ENCODE data around the gene IL3RA.

Gene IL3RA

DNA sequence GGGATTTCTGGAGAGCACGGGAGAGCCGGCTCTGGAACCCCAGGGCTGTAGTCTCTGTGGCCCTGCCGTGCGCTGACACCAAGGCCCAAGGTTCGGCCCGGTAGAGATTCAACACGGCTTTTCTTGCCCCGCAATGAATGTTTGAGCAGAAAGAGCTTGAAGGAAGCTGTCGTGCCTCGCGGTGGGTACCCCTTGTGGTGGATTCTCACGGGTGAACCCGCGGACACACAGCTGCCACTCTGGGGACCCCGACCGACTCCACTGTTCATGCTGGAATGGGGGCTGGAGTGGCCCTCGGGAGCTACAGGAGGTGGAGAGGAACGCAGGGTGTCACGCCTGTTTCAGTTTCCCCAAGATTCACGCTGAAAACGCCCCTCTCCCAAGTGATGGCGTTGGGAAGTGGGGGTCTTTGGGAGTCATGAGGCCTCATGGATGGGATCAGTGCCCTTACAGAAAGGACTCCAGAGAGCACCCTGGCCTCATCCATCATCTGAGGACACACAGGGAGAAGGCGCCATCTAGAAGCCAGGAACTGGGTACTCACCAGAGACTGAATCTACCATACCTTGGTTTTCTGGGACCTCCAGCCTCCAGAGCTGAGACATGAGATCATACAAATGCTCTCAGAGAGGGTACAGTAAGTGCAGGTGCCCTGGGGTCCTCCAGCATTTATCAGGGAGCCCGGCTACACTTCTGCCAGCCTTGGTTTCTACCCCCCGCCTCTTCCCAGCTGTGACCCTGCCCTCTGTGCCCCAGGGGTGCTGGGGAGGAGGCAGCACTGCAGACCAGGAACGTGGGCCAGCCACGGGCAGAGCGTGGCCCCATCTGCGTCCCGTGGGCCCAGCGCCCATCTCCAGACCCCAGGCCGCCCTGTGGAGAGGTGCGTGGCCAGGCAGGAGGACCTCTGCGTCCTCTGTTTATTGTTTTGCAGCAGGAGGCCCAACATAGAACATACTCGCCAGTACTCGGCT is 49.0 kb downstream of the IL3RA start:
- no peak for DNase-seq

DNA sequence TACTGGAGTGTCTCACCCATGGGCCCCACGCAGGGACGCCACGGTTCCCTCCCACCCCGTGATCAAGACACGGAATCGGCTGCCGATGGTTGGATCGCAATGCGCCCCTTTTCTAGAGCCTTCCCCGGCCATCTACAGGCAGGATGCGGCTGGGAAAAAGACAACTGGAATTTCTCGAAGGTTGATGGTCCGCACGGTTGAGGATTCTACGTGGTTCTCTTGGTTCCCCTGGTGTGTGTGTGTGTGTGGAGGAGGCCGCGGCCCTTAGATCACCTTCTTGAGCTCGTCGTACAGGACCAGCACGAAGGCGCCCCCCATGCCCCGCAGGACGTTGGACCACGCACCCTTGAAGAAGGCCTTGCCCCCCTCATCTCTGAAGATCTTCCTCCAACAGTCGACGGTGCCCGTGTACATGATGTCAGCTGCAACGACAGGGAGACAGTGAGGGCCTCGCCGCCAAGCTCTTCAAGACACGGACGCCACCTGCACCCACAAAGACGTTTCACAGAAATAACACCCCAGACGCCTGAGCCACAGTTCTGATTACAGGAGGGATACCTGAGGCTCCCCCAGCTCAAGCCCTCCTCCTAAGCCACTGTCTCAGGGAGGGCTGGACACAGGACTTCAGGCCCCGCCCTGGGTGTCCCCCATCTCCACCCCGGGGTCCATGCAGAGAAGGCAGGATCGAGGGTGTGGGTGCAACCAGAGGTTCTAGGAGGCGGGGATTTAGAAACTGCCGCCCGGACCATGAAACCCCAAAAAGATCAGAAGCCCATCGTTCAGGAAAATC is 49.9 kb downstream of the IL3RA start:
- DNase-seq, result no peak

DNA sequence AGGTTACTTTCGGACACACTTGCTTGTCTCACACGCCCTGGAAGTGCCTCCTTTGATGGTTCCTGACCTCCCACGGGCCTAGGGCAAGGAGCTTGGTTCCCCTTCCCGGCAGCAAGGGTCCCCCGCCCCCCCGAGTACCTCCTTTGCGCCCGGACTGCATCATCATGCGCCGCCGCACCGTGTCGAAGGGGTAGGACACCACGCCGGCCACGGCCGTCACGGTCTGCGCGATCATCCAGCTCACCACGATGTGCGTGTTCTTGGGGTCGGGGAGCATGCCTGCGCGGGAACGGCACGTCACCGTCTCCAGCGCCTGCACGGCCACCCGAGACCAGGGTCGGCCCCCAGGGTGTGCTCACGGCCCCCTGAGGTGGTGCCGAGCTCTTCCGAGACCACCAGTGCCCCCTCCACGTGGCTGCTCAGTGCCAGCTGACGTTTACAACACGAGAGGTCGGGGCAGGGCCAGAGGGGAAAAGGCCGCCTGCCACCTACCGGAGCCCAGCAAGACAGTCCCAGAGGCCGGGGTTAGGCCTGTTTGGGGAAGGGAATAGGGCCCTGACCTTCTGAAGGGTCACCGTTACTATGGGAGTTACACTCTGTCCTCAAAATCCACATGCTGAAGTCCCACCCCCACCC is 50.7 kb downstream of the IL3RA start:
- DNase-seq, result no peak

DNA sequence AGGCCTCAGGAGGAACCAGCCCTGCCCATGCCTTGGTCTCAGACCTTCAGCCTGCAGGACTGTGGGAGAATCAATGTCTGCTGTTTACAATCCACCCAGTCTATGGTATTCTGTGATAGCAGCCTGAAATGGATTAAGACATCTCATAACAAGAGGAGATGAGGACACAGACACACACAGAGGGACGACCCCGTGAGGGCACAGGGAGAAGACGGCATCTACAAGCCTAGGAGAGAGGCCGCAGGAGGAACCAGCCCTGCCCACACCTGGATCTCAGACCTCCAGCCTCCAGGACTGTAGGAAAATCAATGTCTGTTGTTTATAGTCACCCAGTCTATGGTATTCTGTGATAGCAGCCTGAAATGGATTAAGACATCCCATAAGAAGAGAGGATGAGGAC is 52.1 kb downstream of the IL3RA start:
- no peak for DNase-seq

DNA sequence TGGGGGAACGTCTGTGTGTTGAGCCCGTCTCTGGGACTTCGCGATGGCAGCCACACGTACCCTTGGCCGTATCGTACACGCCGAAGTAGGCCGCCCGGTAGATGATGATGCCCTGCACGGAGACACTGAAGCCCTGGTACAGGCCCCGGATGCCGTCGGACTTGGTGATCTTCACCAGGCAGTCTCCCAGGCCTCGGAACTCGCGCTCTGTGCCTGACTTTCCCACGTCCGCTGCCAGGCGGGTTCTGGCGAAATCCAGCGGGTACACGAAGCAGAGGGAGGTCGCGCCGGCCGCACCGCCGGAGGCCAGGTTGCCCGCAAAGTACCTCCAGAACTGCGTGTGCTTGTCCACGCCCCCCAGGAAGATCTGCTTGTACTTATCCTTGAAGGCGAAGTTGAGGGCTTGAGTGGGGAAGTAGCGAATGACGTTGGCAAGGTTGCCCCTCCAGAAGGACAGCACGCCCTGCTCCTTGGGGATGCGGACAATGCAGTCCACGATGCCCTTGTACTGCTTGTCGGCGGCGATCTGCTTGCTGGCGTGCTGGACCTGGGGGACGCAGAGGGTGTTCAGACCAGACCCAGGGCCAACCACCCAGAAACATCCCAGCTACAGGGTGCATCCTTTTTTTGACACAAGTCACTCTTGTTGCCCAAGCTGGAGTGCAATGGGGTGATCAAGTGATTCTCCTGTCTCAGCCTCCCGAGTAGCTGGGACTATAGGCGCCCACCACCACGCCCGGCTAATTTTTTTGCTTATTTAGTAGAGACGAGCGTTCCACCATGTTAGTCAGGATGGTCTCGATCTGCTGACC is 52.8 kb downstream of the IL3RA start:
- no peak for DNase-seq

DNA sequence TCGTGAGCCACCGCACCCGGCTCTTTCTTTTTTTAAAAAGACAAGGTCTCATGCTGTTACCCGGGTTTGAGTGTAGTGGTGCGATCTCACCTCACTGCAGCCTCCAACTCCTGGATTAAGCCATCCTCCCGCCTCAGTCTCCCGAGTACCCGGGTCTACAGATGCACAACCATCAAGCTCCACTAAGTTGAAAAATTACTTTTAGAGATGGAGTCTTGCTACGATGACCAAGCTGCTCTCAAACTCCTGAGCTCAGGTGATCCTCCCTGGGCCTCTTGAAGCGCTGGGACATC is 53.4 kb downstream of the IL3RA start:
- DNase-seq, result no peak

DNA sequence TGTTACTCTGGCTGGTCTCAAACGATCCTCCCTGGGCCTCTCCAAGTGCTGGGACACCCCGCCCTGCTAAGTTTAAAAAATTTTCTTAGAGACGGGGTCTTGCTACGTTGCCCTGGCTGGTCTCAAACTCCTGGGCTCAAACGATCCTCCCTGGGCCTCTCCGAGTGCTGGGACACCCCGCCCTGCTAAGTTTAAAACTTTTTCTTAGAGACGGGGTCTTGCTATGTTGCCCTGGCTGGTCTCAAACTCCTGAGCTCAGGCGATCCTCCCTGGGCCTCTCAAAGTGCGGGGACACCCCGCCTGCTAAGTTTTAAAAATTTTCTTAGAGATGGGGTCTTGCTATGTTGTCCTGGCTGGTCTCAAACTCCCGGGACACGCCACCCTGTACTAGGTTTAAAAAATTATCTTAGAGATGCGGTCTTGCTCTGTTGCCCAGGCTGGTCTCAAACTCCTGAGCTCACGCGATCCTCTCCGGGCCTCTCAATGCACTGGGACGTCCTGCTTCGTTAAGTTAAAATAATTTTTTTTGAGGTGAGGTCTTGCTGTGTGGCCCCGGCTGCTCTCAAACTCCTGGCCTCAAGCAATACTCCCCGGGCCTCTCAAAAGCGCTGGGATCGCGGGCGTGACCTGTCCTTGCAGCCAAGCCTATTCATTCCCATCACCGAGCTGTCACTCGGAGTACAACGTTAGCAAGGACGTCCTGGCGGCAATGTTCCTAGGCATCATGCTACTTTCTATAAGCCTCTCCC is 54.2 kb downstream of the IL3RA start:
- DNase-seq, result no peak

DNA sequence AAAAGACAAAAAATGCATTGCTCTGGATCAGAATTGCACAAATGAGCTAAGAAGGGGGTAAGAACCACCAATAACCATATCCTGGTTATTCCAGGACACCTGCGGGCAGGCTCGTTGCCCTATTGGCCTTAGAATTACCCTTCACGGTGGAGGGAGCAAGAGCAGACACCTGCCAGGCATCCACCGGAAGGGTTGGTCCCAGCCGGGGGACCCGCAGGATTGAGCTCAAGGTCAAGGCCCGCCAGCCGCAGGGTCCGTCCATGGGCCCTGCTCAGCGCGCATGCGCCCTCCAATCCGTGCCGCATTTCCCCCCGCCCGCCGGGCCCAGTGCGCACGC is 54.8 kb downstream of the IL3RA start:
- DNase-seq, result no peak

DNA sequence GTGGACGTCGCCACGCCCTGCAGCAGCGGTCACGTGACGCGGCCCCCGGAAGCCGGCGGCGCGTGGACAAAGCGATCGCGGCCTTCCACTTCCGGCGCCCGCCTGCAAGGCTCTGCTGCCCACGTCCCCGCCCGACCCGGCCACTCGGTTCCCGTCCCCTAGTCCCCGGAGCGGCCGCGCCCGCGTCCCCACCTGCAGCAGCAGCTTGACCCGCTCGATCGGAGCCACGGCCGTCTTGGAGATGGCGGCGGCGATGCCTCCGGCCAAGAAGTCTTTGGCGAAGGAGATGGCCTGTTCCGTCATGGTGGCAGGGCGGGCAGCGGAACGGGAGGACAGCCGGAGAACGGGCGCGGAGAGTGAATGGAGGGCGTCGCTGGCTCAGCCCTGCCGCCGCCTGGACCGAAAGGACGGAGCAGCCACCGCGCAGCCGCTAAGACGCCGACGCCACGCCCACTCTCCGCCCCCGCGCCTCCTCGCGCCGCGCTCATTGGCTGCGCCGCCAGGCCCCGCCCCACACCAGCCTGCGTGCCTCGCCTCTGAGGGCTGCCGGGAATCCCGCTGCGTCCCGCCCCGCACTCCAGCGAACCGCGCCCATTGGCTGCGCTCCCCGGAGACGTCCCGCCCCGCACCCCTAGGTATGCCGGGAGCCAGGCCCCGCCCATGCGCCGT is 55.3 kb downstream of the IL3RA start, which contains the start of gene SLC25A6:
Gene SLC25A6 (minus strand): TSS at position 407 of the 669 bp plus-strand sequence. CDS start 104 bp downstream, at position 303.
- DNase-seq, result no peak

DNA sequence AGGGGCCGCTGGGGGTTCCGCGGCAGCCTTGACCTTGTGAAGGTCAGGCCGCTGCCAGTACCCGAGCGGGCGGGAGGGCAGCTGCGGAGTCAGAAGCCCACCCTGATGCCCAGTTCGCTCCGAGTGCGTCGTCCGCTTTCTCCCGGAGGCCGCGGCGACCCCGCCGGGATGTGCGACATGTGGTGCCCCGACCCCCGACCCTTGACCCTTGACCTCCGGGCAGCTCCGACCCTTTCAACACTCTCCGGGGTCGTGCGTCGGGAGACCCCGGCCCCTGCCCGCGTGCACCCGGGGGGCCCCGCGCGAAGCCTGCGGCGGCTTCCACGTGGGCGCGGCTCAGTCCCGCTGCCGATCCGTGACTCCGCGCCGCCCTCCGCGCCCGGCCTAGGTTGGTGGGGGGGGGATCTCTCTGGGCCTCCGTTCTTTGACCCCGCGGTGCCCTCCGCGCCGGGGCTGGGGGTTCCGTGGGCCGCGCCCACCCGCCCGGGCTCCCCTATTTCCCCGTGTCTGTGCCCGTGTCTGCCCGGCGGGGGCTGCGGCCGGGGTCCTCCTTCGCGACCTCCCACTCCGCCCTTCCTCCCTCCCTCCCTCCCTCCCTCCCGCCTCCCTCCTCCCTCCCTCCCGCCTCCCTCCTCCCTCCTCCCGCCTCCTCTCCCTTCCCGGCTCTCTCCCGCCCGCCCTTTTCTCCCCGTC is 55.9 kb downstream of the IL3RA start:
- no peak for DNase-seq

DNA sequence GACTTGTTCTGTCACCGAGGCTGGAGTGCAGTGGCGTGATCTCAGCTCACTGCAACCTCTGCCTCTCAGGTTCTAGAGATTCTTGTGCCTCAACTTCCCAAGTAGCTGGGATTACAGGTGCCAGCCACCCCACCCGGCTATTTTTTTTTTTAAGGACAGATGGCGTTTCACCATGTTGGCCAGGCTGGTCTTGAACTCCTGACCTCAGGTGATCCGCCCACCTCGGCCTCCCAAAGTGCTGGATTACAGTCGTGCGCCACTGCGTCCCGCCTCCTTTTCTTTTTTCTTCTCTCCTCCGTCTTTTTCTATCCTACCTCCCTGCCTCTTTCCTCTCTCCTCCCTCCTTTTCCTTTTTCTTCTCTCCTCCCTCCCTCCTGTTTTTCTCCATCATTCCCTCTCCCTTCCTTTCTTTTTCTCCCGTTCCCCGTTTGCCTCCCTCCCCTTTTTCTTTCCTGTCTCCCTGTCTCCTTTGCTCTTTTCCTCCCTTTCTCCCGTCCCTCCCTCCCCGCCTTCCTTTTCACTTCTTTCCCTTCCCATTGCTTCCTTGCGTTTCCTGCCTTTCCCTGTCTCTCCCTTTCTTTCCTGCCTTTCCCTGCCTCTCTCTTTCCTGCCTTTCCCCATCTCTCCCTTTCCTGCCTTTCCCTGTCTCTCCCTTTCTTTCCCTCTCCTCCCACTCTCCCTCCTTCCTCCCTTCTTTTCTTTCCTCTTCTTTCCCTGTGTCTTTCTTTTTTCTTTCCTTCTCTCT is 57.5 kb downstream of the IL3RA start:
- no peak for DNase-seq

DNA sequence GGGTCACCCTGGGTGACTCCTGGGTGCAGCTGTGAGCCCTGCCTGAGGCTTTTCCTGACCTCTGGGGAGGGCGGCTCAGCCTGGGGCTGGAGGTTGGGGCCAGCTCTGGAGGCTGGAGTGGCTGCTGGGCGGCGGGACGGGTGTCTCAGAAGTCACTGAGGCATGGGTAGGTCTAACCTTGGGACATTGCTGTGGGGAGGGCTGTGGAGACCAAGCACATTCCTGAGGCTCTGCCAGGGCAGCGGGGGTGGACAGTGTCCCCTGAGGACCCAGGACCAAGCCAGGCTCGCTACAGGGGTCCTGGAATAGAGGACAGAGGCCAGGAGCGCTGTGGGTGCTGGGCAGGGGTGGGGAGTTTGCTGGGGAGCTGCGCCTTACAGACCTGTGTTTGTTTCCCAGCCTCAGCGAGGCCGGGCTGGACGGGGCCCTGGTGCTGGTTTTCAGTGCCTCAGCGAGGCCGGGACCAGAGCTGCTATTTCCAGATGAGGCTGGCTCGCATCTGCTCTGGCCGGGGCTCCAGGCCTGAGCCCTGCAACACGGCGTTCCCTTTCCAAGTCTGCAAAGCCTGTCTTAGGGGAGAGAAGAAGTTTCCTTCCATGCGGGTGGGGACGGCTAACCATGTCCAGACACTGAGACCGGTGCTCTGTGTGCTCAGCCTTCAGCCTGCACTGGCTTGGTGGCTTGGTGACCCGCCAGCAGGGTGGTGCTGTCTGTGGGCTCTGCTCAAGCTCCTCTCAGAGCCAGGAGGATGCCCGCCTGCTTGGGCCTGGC is 58.3 kb downstream of the IL3RA start:
- no peak for DNase-seq

DNA sequence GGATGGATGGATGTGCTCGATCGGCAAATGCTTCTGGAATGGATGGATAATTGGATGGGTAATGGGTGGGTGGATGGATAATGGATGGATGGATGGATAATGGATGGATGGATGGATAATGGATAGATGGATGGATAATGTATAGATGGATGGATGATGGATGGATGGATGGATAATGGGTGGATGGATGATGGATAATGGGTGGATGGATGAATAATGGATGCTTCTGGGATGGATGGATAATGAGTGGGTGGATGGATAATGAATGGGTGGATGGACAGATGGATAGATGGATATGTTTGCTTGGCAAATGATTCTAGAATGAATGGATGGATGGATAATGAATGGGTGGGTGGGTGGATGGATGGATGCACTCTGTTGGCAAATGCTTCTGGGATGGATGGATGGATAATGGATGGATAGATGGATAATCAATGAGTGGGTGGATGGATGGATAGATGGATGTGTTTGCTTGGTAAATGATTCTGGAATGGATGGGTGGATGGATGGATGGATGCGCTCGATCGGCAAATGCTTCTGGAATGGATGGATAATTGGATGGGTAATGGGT is 59.1 kb downstream of the IL3RA start:
- no peak for DNase-seq

DNA sequence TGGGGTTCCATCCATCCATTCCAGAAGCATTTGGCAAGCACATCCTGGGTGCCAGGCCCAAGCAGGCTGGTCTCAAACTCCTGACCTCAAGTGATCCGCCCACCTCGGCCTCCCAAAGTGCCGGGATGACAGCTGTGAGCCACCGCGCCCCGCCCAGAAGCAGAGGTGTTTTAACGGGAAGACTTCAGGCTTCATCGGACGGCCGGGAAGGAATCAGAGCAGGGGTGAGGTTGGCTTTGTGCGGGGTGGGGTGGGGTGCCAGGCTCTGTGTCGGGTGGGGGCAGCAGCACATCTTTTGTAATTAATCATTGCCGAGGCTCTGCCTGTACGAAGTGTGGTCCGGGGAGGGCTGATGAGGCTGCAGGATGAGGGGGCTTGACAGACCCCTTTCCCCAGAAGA is 60.4 kb downstream of the IL3RA start:
- DNase-seq, result no peak

DNA sequence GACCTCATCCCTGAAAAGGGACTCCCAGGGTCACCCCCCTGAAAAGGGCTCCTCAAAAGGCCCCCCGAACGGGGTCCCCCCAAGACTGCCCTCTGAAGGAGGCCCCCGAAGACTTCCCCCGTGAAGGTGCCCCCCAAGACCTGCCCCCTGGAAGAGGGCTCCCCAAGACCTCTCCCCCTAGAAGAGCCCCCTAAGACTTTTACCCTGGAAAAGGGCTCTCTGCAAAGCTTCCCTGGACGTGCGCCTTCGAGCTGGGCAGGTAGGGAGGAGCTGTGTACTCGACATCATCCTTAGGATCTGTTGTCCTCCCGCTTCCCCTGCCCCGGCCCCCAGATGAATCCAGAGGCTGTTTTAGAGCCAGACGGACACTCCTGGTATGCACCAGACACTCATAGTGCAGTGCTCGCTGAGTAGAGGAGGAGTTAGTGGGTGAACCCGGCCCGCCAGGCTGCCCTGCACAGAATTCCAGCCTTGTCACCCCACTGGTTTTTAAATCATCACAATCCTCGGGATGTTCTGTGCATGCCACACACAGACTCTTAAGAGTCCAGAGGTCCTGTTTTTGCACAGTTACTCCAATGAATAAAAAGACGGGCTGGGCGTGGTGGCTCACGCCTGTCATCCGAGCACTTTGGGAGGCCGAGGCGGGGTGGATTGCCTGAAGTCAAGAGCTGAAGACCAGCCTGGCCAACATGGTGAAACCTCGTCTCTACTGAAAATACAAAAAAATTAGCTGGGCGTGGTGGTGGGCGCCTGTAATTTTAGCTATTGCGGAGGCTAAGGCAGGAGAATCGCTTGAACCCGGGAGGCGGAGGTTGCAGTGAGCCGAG is 61.1 kb downstream of the IL3RA start:
- DNase-seq, result no peak

DNA sequence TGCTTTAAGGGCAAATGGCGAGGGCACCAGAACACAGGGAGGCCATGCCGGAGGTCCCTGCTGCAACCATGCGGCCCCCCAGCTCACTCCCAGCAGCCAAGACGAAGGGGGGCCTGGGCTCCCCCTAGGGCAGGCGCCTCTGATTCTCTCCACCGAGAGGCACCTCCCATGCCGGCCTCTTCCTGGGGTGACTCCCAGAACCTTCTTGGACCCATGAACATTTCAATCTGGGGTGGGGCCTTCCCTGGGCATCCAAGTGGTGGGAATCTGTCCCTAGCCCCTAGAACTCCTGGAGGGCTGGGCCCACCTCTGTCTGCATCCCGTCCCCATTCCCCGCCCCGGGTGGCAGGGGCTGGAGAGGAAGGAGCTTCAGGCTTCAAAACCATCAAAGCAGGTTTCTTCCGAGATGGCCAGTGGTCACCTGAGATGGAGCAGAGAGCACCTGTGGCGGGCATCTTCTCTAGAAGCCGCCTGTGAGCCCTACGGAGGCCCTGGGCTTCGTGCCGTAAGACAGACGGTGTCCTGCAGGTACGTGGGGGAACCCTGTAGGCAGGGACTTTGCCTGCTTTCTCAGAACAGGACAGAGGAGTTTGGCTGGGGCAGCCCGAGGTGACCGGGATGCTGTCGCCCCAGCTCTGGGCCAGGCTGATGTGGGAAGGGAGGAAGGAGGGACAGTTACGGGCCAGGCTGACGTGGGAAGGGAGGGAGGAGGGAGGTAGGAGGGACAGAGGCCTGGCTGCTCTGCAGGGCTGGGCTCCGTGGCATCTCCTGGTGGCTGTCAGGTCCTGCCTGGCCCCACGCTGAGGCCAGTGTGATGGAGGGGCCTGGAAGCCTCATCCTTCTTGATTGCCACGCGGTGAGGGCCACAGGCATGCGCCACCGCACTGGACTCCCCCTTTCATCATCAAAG is 62.1 kb downstream of the IL3RA start:
- no peak for DNase-seq

DNA sequence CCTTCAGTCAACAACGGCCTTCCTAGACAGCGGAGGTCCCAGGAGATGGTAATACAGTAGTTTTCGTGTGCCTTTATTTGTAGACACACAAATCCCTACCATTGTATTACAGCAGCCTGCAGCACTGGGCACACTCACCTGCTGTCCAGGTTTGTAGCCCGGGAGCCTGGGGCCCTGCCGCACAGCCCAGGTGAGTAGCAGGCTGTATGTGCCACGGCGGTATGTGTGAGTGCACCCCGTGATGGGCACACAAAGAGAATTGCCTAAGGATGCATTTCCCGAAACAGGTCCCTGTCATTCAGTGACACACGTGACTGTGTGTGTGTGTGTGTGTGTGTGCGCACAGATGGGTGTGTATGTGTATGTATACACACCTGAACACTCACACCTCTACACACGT is 63.5 kb downstream of the IL3RA start:
- no peak for DNase-seq
